ENCODE results near the gene CAVIN2.

Gene CAVIN2

DNA sequence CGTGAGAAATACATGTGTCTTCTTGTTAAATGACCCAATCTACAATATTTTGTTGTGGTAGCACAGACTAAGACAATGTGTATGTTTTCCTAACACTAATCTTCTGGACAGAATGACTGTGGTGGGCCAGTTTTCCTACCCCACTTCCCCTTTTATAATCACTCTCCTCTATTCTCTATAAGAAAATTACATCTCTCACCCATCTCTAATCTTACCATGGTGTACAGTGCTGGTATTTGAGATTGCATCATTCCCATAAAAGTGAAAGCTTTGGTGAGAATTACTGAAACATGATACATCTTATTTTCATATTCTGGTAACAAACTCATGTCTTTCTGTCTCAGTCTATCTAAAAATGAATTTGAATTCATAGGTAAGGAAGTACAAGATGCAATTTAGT, 40.5 kb downstream of the CAVIN2 start:
- no peak for TF ChIP-seq EZH2phosphoT487 (IDR thresholded peaks at IDR 0.05; ENCODE audit: borderline replicate concordance)
- TF ChIP-seq, protein P1, sequence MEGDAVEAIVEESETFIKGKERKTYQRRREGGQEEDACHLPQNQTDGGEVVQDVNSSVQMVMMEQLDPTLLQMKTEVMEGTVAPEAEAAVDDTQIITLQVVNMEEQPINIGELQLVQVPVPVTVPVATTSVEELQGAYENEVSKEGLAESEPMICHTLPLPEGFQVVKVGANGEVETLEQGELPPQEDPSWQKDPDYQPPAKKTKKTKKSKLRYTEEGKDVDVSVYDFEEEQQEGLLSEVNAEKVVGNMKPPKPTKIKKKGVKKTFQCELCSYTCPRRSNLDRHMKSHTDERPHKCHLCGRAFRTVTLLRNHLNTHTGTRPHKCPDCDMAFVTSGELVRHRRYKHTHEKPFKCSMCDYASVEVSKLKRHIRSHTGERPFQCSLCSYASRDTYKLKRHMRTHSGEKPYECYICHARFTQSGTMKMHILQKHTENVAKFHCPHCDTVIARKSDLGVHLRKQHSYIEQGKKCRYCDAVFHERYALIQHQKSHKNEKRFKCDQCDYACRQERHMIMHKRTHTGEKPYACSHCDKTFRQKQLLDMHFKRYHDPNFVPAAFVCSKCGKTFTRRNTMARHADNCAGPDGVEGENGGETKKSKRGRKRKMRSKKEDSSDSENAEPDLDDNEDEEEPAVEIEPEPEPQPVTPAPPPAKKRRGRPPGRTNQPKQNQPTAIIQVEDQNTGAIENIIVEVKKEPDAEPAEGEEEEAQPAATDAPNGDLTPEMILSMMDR (conservative IDR thresholded peaks at IDR 0.05; ENCODE audit: low read length): no peak
- Histone ChIP-seq H3K9me2 (replicated peaks; ENCODE audit: low read depth, low read length) (no peaks in the 10 kb centered on the region), H3K4me2 (ENCODE audit: low read depth, low read length, poor library complexity, severe bottlenecking) (no peak overlapping the region), H3K9ac (ENCODE audit: low read depth, low read length, poor library complexity, severe bottlenecking) (no peak overlapping the region), H3K79me2 (ENCODE audit: insufficient read depth, low read length) (no peaks in the 10 kb centered on the region), H3K4me1 (ENCODE audit: insufficient read depth, low read length, poor library complexity, severe bottlenecking) (no peaks in the 10 kb centered on the region), H3F3A (ENCODE audit: low read depth) (no peaks in the 10 kb centered on the region), H3K9me3 (ENCODE audit: insufficient read depth, low read depth, low read length) (no peaks in the 10 kb centered on the region), H3K27me3 (ENCODE audit: insufficient read depth, low read length, poor library complexity, severe bottlenecking) (no peaks in the 10 kb centered on the region), H3K4me3 (ENCODE audit: low read length, poor library complexity, severe bottlenecking) (no peak overlapping the region), H2AFZ (ENCODE audit: low read length) (no peak overlapping the region), H3K36me3 (ENCODE audit: insufficient read depth, low read length) (no peaks in the 10 kb centered on the region), H4K20me1 (ENCODE audit: insufficient read depth, low read length, poor library complexity, severe bottlenecking) (no peaks in the 10 kb centered on the region)

GRCh38 chr2:191804766-191805165, 42.1 kb downstream of the CAVIN2 start:
- H3K9ac ChIP-seq (ENCODE audit: low read depth, low read length, poor library complexity, severe bottlenecking): no peak overlapping the region
- no peaks in the 10 kb centered on the region for H3K79me2 ChIP-seq (ENCODE audit: insufficient read depth, low read length)
- H4K20me1 ChIP-seq (ENCODE audit: insufficient read depth, low read length, poor library complexity, severe bottlenecking): no peaks in the 10 kb centered on the region
- H3K9me2 ChIP-seq (replicated peaks; ENCODE audit: low read depth, low read length): no peaks in the 10 kb centered on the region
- H3F3A ChIP-seq (ENCODE audit: low read depth): no peaks in the 10 kb centered on the region
- H3K27me3 ChIP-seq (ENCODE audit: insufficient read depth, low read length, poor library complexity, severe bottlenecking): no peaks in the 10 kb centered on the region
- H3K4me3 ChIP-seq (ENCODE audit: low read length, poor library complexity, severe bottlenecking): no peak overlapping the region
- TF ChIP-seq, protein P1 (conservative IDR thresholded peaks at IDR 0.05; ENCODE audit: low read length): no peak
- no peaks in the 10 kb centered on the region for H3K4me1 ChIP-seq (ENCODE audit: insufficient read depth, low read length, poor library complexity, severe bottlenecking)
- H2AFZ ChIP-seq (ENCODE audit: low read length): no peak overlapping the region
- no peaks in the 10 kb centered on the region for H3K9me3 ChIP-seq (ENCODE audit: insufficient read depth, low read depth, low read length)
- H3K4me2 ChIP-seq (ENCODE audit: low read depth, low read length, poor library complexity, severe bottlenecking): no peak overlapping the region
- no peaks in the 10 kb centered on the region for H3K36me3 ChIP-seq (ENCODE audit: insufficient read depth, low read length)

- Histone ChIP-seq H3K9me2 (replicated peaks; ENCODE audit: low read depth, low read length) (no peaks in the 10 kb centered on the region), H3K4me2 (ENCODE audit: low read depth, low read length, poor library complexity, severe bottlenecking) (no peak overlapping the region), H3K4me1 (ENCODE audit: insufficient read depth, low read length, poor library complexity, severe bottlenecking) (no peaks in the 10 kb centered on the region), H3K79me2 (ENCODE audit: insufficient read depth, low read length) (no peaks in the 10 kb centered on the region), H3K36me3 (ENCODE audit: insufficient read depth, low read length) (no peaks in the 10 kb centered on the region), H3K27me3 (ENCODE audit: insufficient read depth, low read length, poor library complexity, severe bottlenecking) (no peaks in the 10 kb centered on the region), H3F3A (ENCODE audit: low read depth) (no peaks in the 10 kb centered on the region), H2AFZ (ENCODE audit: low read length) (no peak overlapping the region), H3K9me3 (ENCODE audit: insufficient read depth, low read depth, low read length) (no peaks in the 10 kb centered on the region), H3K9ac (ENCODE audit: low read depth, low read length, poor library complexity, severe bottlenecking) (no peak overlapping the region), H3K4me3 (ENCODE audit: low read length, poor library complexity, severe bottlenecking) (no peak overlapping the region), H4K20me1 (ENCODE audit: insufficient read depth, low read length, poor library complexity, severe bottlenecking) (no peaks in the 10 kb centered on the region)
- TF ChIP-seq EZH2phosphoT487 (IDR thresholded peaks at IDR 0.05; ENCODE audit: borderline replicate concordance): no peak
- TF ChIP-seq, protein P1 (conservative IDR thresholded peaks at IDR 0.05; ENCODE audit: low read length): no peak
These were observed 43.9 kb downstream of the CAVIN2 start for GRCh38 chr2:191803007-191803406.
